ENCODE data around the gene GOLGA3. TPM values are rescaled to one million over a fixed set of nuclear protein-coding genes. Genes with fewer than 3 reads are reported as not detected.

GOLGA3 gene
- polyA plus RNA-seq, 1 donor (not counting 4 experiments of a cell fraction or from before 2014, with no cell fraction given): 11.0 TPM

DNA sequence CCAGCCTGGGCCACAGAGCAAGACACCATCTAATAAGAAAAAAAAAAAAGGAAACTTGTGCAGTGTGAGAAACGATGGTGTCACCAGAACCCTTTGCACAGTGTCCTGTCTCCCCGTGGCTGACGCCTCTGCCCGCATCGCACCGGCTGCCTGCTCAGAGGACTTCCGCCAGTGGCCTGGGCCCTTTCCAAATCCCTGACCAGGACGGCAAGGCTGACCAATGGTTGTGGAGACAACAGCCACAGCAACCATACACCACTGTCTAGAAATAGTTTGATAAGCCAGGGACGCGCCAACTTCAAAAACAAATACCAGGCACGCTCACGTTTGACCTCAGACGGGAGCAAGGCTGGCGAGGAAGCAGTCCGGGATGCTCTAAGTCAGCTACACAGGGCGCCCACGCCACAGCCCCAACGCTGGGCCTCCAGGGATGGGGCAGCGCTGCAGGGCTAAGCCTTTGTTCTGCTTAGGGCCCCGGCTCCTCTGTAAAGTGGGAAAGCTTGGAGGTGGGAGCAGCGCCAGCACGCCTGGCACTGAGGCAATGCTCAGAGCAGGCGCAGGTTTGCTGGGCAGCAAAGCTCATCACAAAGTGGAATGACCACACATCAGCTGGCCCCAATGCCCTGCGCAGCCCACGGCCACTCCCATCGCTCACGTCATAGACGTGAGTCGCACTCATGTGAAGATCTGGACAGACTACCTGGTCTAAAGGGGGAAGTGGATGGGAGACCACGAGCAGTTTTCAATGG lies 105.5 kb downstream of the GOLGA3 start:
- no peak overlapping the region for H3K4me2 ChIP-seq (ENCODE audit: control insufficient read depth, extremely low read depth, insufficient read depth, low read depth, low read length)
- peaks cover 35% of the 10 kb centered on the region for H3K79me2 ChIP-seq (ENCODE audit: control insufficient read depth, insufficient read depth, low read length)
- no peak for DNase-seq (ENCODE audit: low read depth, low spot score)
- H3K27ac ChIP-seq (ENCODE audit: control insufficient read depth, insufficient read depth, low read length): no peak overlapping the region
- no peak for FAIRE-seq
- peaks cover 14% of the 10 kb centered on the region for H4K20me1 ChIP-seq (ENCODE audit: control insufficient read depth, extremely low read depth, insufficient read depth, low read length)
- H3K4me3 ChIP-seq (ENCODE audit: control insufficient read depth in 2 of 3, extremely low read depth in 1 of 3, insufficient read depth in 2 of 3, low read depth in 1 of 3, low read length in 3 of 3): no peak overlapping the region
- no peaks in the 10 kb centered on the region for H3K27me3 ChIP-seq (ENCODE audit: control insufficient read depth, extremely low read depth, insufficient read depth, low read length)
- H3K9me1 ChIP-seq (ENCODE audit: control insufficient read depth, extremely low read depth, insufficient read depth, low read length): no peaks in the 10 kb centered on the region
- no peak overlapping the region for H3K9ac ChIP-seq (ENCODE audit: control insufficient read depth, extremely low read depth, insufficient read depth, low read length)
- TF ChIP-seq, protein P1, sequence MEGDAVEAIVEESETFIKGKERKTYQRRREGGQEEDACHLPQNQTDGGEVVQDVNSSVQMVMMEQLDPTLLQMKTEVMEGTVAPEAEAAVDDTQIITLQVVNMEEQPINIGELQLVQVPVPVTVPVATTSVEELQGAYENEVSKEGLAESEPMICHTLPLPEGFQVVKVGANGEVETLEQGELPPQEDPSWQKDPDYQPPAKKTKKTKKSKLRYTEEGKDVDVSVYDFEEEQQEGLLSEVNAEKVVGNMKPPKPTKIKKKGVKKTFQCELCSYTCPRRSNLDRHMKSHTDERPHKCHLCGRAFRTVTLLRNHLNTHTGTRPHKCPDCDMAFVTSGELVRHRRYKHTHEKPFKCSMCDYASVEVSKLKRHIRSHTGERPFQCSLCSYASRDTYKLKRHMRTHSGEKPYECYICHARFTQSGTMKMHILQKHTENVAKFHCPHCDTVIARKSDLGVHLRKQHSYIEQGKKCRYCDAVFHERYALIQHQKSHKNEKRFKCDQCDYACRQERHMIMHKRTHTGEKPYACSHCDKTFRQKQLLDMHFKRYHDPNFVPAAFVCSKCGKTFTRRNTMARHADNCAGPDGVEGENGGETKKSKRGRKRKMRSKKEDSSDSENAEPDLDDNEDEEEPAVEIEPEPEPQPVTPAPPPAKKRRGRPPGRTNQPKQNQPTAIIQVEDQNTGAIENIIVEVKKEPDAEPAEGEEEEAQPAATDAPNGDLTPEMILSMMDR (optimal IDR thresholded peaks at IDR 0.05 in 1 of 3, IDR thresholded peaks at IDR 0.05 in 1 of 3, conservative IDR thresholded peaks at IDR 0.05 in 1 of 3; ENCODE audit: extremely low read depth in 1 of 3, insufficient read depth in 2 of 3, low read length in 3 of 3): no peak
- no peak for TF ChIP-seq EZH2 (IDR thresholded peaks at IDR 0.05; ENCODE audit: low read length)
- H3K9me3 ChIP-seq (ENCODE audit: control insufficient read depth, low read depth, low read length): no peaks in the 10 kb centered on the region
- dilution Hi-C loops (cut with MboI; ENCODE audit: extremely low pct_ligation_motif_present, low sequenced_read_pairs): no loop called here
- H3K36me3 ChIP-seq (ENCODE audit: control insufficient read depth in 2 of 2, extremely low read depth in 1 of 2, insufficient read depth in 2 of 2, low read length in 2 of 2): peaks cover 50 to 51% of the 10 kb centered on the region in 2 experiments
- no peaks in the 10 kb centered on the region for H3K4me1 ChIP-seq (ENCODE audit: control insufficient read depth, extremely low read depth, insufficient read depth, low read length)
- no peak overlapping the region for H2AFZ ChIP-seq (ENCODE audit: control insufficient read depth, low read length)

- Histone ChIP-seq H3K4me1 (ENCODE audit: control insufficient read depth, extremely low read depth, insufficient read depth, low read length) (no peaks in the 10 kb centered on the region), H3K9me3 (ENCODE audit: control insufficient read depth, low read depth, low read length) (no peaks in the 10 kb centered on the region), H3K27ac (ENCODE audit: control insufficient read depth, insufficient read depth, low read length) (no peak overlapping the region), H3K27me3 (ENCODE audit: control insufficient read depth, extremely low read depth, insufficient read depth, low read length) (no peaks in the 10 kb centered on the region), H3K9ac (ENCODE audit: control insufficient read depth, extremely low read depth, insufficient read depth, low read length) (no peak overlapping the region), H3K36me3 (ENCODE audit: control insufficient read depth in 2 of 2, extremely low read depth in 1 of 2, insufficient read depth in 2 of 2, low read length in 2 of 2) (peaks cover 31 to 52% of the 10 kb centered on the region in 2 experiments), H3K4me2 (ENCODE audit: control insufficient read depth, extremely low read depth, insufficient read depth, low read depth, low read length) (no peak overlapping the region), H2AFZ (ENCODE audit: control insufficient read depth, low read length) (no peak overlapping the region), H3K4me3 (ENCODE audit: control insufficient read depth in 2 of 3, extremely low read depth in 1 of 3, insufficient read depth in 2 of 3, low read depth in 1 of 3, low read length in 3 of 3) (no peak overlapping the region), H3K9me1 (ENCODE audit: control insufficient read depth, extremely low read depth, insufficient read depth, low read length) (no peaks in the 10 kb centered on the region), H4K20me1 (ENCODE audit: control insufficient read depth, extremely low read depth, insufficient read depth, low read length) (peaks cover 12% of the 10 kb centered on the region), H3K79me2 (ENCODE audit: control insufficient read depth, insufficient read depth, low read length) (peaks cover 37% of the 10 kb centered on the region)
- TF ChIP-seq, protein P1 (optimal IDR thresholded peaks at IDR 0.05 in 1 of 3, IDR thresholded peaks at IDR 0.05 in 1 of 3, conservative IDR thresholded peaks at IDR 0.05 in 1 of 3; ENCODE audit: extremely low read depth in 1 of 3, insufficient read depth in 2 of 3, low read length in 3 of 3): no peak
- TF ChIP-seq EZH2 (IDR thresholded peaks at IDR 0.05; ENCODE audit: low read length): no peak
- FAIRE-seq (no peak), DNase-seq (ENCODE audit: low read depth, low spot score) (no peak)
- dilution Hi-C loops (cut with MboI; ENCODE audit: extremely low pct_ligation_motif_present, low sequenced_read_pairs): no loop called here
Observed at GRCh38 chr12:132720606-132721345, 107.9 kb downstream of the GOLGA3 start.

Measured in keratinocyte (primary cell).